SK-MEL-5 (cell line): ENCODE measurements around the gene YPEL2. TPM values are rescaled to one million over a fixed set of nuclear protein-coding genes. Genes with fewer than 3 reads are reported as not detected.

Source experiments
- DNase-seq: peaks from one replicate; pipeline ENCODE4 v3.0.0-alpha.2; 2016; ENCODE audit warnings: low read depth, low spot score
- in situ Hi-C: cut with HindIII; loops from 2 replicates; pipeline ENCODE4 v1.10.0; 2016; ENCODE audit warnings: low sequenced_read_pairs, high pct_unique_total_duplicates, low pct_unique_long_range_greater_than_20kb
- small RNA-seq, 2 experiments: library from RNA; depleted of rRNA; stranded (forward); fragments of <200 nt; gene quantifications; one replicate each; pipeline ENCODE3, GENCODE V24; 2014
- total RNA-seq: library from RNA; depleted of rRNA; stranded (reverse); fragments of >200 nt; shearing (Covaris generic); gene quantifications from 2 replicates; pipeline ENCODE4 v1.2.3, GENCODE V29; 2014; rRNA removed

YPEL2 gene
- total RNA-seq, 1 experiment from 2014 or later = 17.5 TPM

DNA sequence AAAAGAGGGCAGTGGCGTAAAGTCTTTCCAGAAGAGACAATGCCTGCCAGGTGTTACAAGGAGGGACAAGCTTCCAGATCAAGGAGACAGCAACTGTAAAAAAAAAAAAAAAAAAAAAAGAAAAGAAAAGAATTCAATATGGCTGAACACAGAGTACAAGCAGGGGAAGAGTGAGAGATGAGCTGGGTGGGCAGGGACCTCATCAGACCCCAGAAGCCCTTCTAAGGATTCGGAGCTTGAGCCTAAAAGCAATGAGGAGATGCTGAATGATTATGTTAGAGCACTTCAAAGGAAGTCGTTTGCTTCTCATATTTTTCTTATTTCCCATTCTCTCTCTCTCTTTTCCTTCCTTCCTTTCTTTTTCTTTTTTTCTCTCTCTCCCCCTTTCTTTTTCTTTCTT lies 103.0 kb downstream of the YPEL2 start:
- DNase-seq = no peak
- in situ Hi-C loops = loop anchor here (10.0 kb wide), 1 partner anchor 100 kb away; the partner anchor contains the start of gene YPEL2

DNA sequence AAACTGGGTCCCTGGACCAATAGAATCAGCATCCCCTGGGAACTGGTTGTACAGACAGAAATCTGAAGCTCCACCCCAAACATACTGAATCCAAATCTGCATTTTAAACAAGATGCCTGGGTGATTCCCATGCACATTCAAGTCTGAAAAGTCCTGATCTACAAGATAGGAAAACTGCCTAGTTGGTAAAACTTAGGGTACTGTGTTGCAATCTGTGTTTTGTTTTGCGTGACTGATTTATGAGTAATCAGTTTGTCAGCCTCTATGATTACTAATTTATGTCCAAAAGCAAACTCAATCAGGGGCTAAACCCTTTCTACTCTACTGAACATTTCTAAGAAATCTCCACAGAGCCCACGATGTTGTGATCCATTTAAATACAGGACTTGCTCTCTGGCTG lies 103.8 kb downstream of the YPEL2 start:
- in situ Hi-C loops = loop anchor here (10.0 kb wide), 1 partner anchor 100 kb away; the partner anchor contains the start of gene YPEL2
- no peak for DNase-seq

DNA sequence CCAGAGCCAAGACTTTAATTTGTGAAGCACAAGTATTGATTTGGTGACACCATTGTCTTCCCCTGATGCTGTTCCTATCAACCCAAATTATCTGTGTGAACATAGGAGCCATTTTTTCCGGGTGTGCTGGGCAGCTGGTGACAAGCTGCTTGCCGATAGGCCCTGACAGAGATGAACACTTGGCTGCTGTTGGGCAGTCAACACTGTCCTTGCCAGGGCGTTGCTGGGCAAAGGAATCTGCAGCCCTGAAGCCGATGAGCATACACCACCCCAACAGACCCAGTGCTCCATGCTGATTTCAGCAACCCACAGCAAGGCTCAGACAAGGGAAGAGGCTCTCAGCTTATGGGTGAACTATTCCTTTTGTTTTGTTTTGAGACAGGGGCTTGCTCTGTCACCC lies 105.4 kb downstream of the YPEL2 start:
- in situ Hi-C loops = loop anchor here (10.0 kb wide), 1 partner anchor 102 kb away; the partner anchor contains the start of gene YPEL2

DNA sequence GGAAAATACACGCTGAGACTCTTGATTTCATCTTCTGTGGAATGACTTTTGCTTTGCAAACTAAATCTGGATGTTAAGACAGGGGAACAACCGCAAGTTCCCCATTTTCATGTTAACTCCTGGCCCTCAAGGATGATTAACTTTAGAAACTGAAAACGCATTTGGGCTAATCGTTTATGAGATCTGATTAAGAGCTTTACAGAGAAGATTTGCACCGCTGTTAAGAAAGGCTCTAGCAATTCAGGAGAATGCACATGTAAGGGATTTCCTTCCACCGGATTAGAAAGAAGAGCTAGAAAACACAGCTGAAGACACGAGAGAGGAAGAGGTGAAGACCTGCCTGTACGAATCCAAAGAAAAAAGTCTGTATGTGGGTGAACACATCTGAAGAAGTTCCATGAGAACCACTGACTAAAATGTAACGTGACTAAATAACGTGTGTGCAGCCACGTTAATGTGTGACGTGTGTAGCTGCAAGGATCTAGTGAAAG lies 106.4 kb downstream of the YPEL2 start:
- no peak for DNase-seq
- in situ Hi-C loops = loop anchor here (10.0 kb wide), 1 partner anchor 103 kb away; the partner anchor contains the start of gene YPEL2

More for the DNA sequence above, 105.4 kb downstream of the YPEL2 start:
- no peak for DNase-seq

DNA sequence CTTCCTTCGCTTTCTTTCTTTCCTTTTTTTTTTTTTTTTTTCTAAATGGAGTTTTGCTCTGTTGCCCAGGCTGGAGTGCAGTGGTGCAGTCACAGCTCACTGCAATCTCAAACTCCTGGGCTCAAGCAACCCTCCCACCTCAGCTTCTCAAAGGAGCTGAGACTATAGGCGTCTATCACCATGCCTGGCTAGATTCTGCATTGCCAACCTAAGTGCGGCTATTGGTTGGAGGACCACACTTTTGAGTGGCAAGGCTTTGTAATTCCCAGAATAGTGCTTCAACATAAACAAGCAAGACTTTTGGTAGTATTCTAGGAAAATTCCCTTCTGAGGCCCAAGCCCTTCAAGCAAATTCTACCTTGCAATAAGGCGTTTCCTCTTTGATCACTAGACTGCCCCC lies 107.8 kb downstream of the YPEL2 start:
- peak; percentile 48 for DNase-seq
- in situ Hi-C loops = loop anchor here (10.0 kb wide), 1 partner anchor 104 kb away; the partner anchor contains the start of gene YPEL2

DNA sequence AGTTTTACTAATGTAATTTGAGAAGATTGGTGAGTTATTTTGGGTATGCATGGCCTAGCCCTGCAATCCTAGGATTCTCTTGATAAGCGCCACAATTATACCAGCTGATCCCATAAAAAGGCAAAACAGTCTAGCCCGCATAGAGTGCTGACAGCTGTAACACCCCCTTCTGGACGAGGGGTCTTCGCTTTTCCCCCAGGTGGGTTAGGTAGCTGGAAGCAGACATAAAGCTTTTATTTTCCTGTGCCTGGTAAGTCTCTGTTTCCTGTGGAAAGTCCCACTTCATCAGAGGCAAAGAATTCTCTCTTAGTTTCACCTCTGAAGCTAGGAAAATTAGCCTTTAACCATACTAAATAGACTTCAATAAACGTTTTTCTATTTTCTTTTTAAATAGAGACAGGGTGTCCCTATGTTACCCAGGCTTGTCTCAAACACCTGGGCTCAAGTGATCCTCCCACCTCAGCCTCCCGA lies 108.3 kb downstream of the YPEL2 start:
- in situ Hi-C loops = loop anchor here (10.0 kb wide), 1 partner anchor 105 kb away; the partner anchor contains the start of gene YPEL2

DNA sequence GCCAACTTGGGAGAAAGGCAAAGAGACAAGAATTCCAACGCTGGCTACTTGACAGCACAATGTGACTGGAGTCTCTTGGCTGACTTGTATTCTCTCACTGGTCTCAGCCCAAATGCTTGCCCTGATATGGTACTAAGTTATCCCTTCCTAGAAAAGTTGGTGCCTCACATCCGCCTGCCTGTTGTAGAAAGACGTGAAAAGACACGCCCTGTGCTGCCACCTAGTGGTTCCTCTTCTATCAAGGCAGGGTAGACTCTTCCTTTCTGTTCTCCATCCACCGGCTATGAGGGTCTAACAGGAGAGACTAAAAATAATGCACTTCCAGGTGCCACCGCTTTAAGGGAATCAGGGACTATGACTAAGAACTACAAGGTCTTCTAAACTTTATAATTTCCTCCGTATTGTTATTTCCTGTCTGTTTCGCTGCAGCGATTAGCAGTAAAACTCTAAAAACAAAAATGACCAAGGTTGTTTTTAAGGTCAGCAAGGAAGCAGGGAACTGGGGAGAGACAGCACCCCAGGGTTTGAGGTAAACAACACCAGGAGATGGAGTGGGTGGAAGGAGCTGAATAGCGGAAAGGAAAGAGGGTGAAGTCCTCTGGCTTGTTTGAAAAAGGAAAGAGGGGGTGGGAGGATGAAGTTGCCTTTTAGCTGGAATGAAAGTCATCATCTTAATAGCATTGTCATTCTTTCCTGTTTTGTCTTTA lies 109.5 kb downstream of the YPEL2 start:
- in situ Hi-C loops = no loop called here
- peak; percentile 98 for DNase-seq

More for the DNA sequence above, 108.3 kb downstream of the YPEL2 start:
- DNase-seq = no peak

DNA sequence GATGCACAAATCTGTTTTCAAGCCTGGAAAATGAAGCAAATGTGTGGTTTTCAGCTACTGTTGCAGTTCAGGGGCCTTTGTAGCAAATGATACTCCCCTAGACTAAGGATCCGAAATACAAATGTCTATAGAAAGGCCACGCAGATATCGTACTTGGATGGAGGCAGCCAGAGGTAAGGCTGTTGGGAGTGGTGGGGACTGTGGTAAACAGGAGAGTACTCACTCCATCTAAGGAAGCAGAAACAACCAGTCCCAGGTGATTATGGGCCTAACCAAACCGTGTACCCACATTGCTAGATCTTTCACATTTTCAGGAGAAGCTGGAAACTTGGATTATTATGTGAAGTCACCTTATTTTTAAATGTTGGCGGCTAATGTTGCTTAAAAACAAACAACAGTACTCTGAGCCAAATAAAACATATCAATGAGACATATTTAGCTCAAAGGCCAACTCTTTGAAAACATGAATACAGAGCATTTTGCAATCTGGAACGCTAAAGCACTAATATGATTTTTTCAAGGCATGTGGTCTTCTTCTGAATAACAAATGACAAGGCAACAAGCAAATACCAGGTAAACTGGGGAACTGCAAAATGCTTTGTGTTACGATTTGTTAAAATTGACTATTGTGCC lies 110.1 kb downstream of the YPEL2 start:
- DNase-seq = no peak
- in situ Hi-C loops = no loop called here

DNA sequence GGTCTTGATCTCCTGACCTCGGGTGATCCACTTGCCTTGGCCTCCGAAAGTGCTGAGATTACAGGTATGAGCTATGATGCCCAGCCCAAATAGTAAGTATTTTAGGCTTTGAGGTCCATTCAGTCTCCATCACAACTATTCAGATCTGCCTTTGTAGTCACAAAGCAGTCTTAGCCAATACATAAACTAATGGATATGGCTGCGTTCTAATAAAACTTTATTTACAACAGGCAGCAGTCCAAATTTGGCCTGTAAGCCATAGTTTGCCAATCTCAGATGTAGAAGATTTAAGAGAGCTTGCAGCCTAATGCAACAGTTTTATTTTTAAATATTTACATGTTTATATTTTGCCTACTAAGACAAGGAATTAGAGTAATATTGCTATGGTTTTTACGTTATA lies 111.7 kb downstream of the YPEL2 start:
- in situ Hi-C loops = no loop called here
- DNase-seq = no peak

Small RNA genes lying within 50 kb of the gene (small RNA-seq; reads per million reads assigned to genes)
- gene MIR4729 = 0 reads per million in 2 experiments

Other genes with a start within 250 kb of the YPEL2 start
- 64.4 and 67.5 TPM in 2 replicates for gene TRIM37, start 224.8 kb upstream of the YPEL2 start, total RNA-seq
- 66.4 and 103 TPM in 2 replicates for gene SKA2, start 176.5 kb upstream of the YPEL2 start, total RNA-seq
- 22.0 and 22.9 TPM in 2 replicates for gene PRR11, start 175.9 kb upstream of the YPEL2 start, total RNA-seq
- 53.1 and 60.2 TPM in 2 replicates for gene SMG8, start 121.6 kb upstream of the YPEL2 start, total RNA-seq
- 13.6 and 14.3 TPM in 2 replicates for gene GDPD1, start 111.1 kb upstream of the YPEL2 start, total RNA-seq
- 144 and 151 TPM in 2 replicates for gene DHX40, start 234.0 kb downstream of the YPEL2 start, total RNA-seq